Right ventricle myocardium inferior (tissue), 1 donor: ENCODE results near the gene C17orf114.

Experiments used
- ATAC-seq: fragments of 200-7000 bp; cut with Tn5 transposase; one replicate; pipeline ENCODE4 v1.9.1; 2020; ENCODE audit warnings: mild to moderate bottlenecking, moderate library complexity
- DNase-seq: peaks from one replicate; pipeline ENCODE4 v3.0.0; 2021; ENCODE audit errors: missing footprints
- intact Hi-C: fragments of 100-400 bp; cut with DNase I; formaldehyde crosslinking; loops from one replicate; pipeline ENCODE4 v1.11.0; 2022
- donor health status: DM: no; HTN: yes; CAD: no; lungs with severe emphysema.

The C17orf114 gene

GRCh38 chr17:4802228-4802627 lies at the start of gene C17orf114:
Gene C17orf114, minus strand, starts transcription at chr17:4802328.
- intact Hi-C loops, result no loop called here
- ATAC-seq (no peak), DNase-seq (no peak)

- no peak for DNase-seq
- intact Hi-C loops, result no loop called here
- no peak for ATAC-seq
Observed at GRCh38 chr17:4851084-4851483, 49.0 kb upstream of the C17orf114 start.

- DNase-seq (no peak), ATAC-seq (no peak)
- intact Hi-C loops, result no loop called here
Observed at GRCh38 chr17:4850246-4850645, 48.1 kb upstream of the C17orf114 start.

- intact Hi-C loops, result loop anchor here (10.0 kb wide), 1 partner anchor 56 kb away; the partner anchor contains the start of gene CHRNE
- ATAC-seq (no peak), DNase-seq (no peak)
Observed at GRCh38 chr17:4849011-4849536, 46.9 kb upstream of the C17orf114 start.

- DNase-seq (no peak), ATAC-seq (no peak)
- intact Hi-C loops, result loop anchor here (10.0 kb wide), 1 partner anchor 58 kb away; the partner anchor contains the start of gene CHRNE
Observed at GRCh38 chr17:4846635-4847390, 44.7 kb upstream of the C17orf114 start.

GRCh38 chr17:4845118-4845517 lies 43.0 kb upstream of the C17orf114 start:
- DNase-seq (no peak), ATAC-seq (no peak)
- intact Hi-C loops, result loop anchor here (10.0 kb wide), 1 partner anchor 60 kb away; the partner anchor contains the start of gene CHRNE

GRCh38 chr17:4843321-4844000 lies 41.3 kb upstream of the C17orf114 start:
- no peak for DNase-seq
- no peak for ATAC-seq
- intact Hi-C loops, result loop anchor here (10.0 kb wide), 1 partner anchor 61 kb away; the partner anchor contains the start of gene CHRNE

GRCh38 chr17:4842376-4842775 lies 40.2 kb upstream of the C17orf114 start:
- DNase-seq (no peak), ATAC-seq (no peak)
- intact Hi-C loops, result loop anchor here (10.0 kb wide), 1 partner anchor 62 kb away; the partner anchor contains the start of gene CHRNE

- no peak for DNase-seq
- intact Hi-C loops, result loop anchor here (10.0 kb wide), 1 partner anchor 64 kb away; the partner anchor contains the start of gene CHRNE
- no peak for ATAC-seq
Observed at GRCh38 chr17:4840893-4841242, 38.7 kb upstream of the C17orf114 start.

- intact Hi-C loops, result loop anchor here (5.0 to 10.0 kb wide), 3 partner anchors 45 to 65 kb away; partner anchors contain the start of genes CHRNE, GLTPD2 and VMO1
Observed at GRCh38 chr17:4839965-4840892, 38.1 kb upstream of the C17orf114 start.

GRCh38 chr17:4839221-4839620 lies 37.1 kb upstream of the C17orf114 start:
- DNase-seq (no peak), ATAC-seq (no peak)
- intact Hi-C loops, result loop anchor here (5.0 to 10.0 kb wide), 2 partner anchors 46 to 52 kb away; partner anchors contain the start of genes GLTPD2 and VMO1

More at GRCh38 chr17:4839965-4840892, 38.1 kb upstream of the C17orf114 start:
- DNase-seq, result no peak
- ATAC-seq, result no peak

GRCh38 chr17:4838309-4838785 lies 36.2 kb upstream of the C17orf114 start:
- intact Hi-C loops, result loop anchor here (5.0 to 10.0 kb wide), 2 partner anchors 46 to 51 kb away; partner anchors contain the start of genes GLTPD2 and VMO1
- no peak for ATAC-seq
- no peak for DNase-seq

- ATAC-seq (peak; percentile 63), DNase-seq (no peak)
- intact Hi-C loops, result loop anchor here (5.0 to 10.0 kb wide), 2 partner anchors 47 to 50 kb away; partner anchors contain the start of genes GLTPD2 and VMO1
Observed at GRCh38 chr17:4837471-4838308, 35.6 kb upstream of the C17orf114 start.

- DNase-seq (no peak), ATAC-seq (no peak)
- intact Hi-C loops, result loop anchor here (5.0 to 10.0 kb wide), 2 partner anchors 49 kb away; partner anchors contain the start of genes GLTPD2 and VMO1
Observed at GRCh38 chr17:4836221-4836620, 34.1 kb upstream of the C17orf114 start.

- intact Hi-C loops, result loop anchor here (5.0 to 10.0 kb wide), 2 partner anchors 47 to 50 kb away; partner anchors contain the start of genes GLTPD2 and VMO1
- ATAC-seq (no peak), DNase-seq (no peak)
Observed at GRCh38 chr17:4834681-4835020, 32.5 kb upstream of the C17orf114 start.

GRCh38 chr17:4833941-4834680 lies 32.0 kb upstream of the C17orf114 start:
- ATAC-seq (no peak), DNase-seq (no peak)
- intact Hi-C loops, result loop anchor here (10.0 kb wide), 1 partner anchor 51 kb away; no protein-coding TSS in a partner anchor
